Measurements from ENCODE around the gene RNF112. TPM values are rescaled to one million over a fixed set of nuclear protein-coding genes. Genes with fewer than 3 reads are reported as not detected.

The RNF112 gene
- polyA plus RNA-seq, 1 experiment, result 0.70 TPM

- H3K27me3 ChIP-seq (ENCODE audit: control insufficient read depth, insufficient read depth, low read length), result no peaks in the 10 kb centered on the region
- ChIA-PET CTCF (interaction anchor here (0.9 to 3.1 kb wide), 4 partner anchors 9 to 73 kb away, joined by 3 to 15 read pairs (median 10); partner anchors contain the start of gene B9D1), POLR2A (no interaction called here)
- no peak for TF ChIP-seq CTCF (IDR thresholded peaks at IDR 0.05; ENCODE audit: insufficient read depth, low read depth, low read length)
- no peaks in the 10 kb centered on the region for H3K36me3 ChIP-seq (ENCODE audit: control insufficient read depth, insufficient read depth, low read length)
- no peak overlapping the region for H3K4me3 ChIP-seq (ENCODE audit: low read depth, low read length)
- DNase-seq (ENCODE audit: low read depth), result no peak
These were observed 36.9 kb upstream of the RNF112 start for GRCh38 chr17:19374136-19374535.

- Histone ChIP-seq H3K4me3 (ENCODE audit: low read depth, low read length) (no peak overlapping the region), H3K27me3 (ENCODE audit: control insufficient read depth, insufficient read depth, low read length) (no peaks in the 10 kb centered on the region), H3K36me3 (ENCODE audit: control insufficient read depth, insufficient read depth, low read length) (peaks cover 9% of the 10 kb centered on the region)
- DNase-seq (ENCODE audit: low read depth), result no peak
- CTCF ChIA-PET, result interaction anchor here (2.3 to 3.1 kb wide), 2 partner anchors 9 to 13 kb away, joined by 8 to 15 read pairs; partner anchors contain the start of gene B9D1
- TF ChIP-seq CTCF (IDR thresholded peaks at IDR 0.05; ENCODE audit: insufficient read depth, low read depth, low read length), result no peak
- POLR2A ChIA-PET, result no interaction called here
These were observed 35.3 kb upstream of the RNF112 start for GRCh38 chr17:19375732-19376131.

- CTCF ChIA-PET, result interaction anchor here (1.7 to 4.0 kb wide), 3 partner anchors 14 to 71 kb away, joined by 15 to 37 read pairs (median 18); partner anchors contain the start of gene B9D1
- POLR2A ChIA-PET, result no interaction called here
These were observed 34.2 kb upstream of the RNF112 start for GRCh38 chr17:19376811-19377210.

GRCh38 chr17:19377602-19378415 lies 33.2 kb upstream of the RNF112 start:
- Histone ChIP-seq H3K27me3 (ENCODE audit: control insufficient read depth, insufficient read depth, low read length) (no peaks in the 10 kb centered on the region), H3K36me3 (ENCODE audit: control insufficient read depth, insufficient read depth, low read length) (peaks cover 21% of the 10 kb centered on the region), H3K4me3 (ENCODE audit: low read depth, low read length) (peak overlapping the region; percentile 85)
- CTCF ChIA-PET, result interaction anchor here (0.6 to 4.0 kb wide), 5 partner anchors 12 to 389 kb away, joined by 3 to 37 read pairs (median 4); partner anchors contain the start of gene B9D1
- POLR2A ChIA-PET, result interaction anchor here (0.5 to 1.2 kb wide), 5 partner anchors 9 to 1106 kb away, joined by 3 to 15 read pairs (median 4); partner anchors contain the start of gene MFAP4
- peak; percentile 96 for DNase-seq (ENCODE audit: low read depth)
- no peak for TF ChIP-seq CTCF (IDR thresholded peaks at IDR 0.05; ENCODE audit: insufficient read depth, low read depth, low read length)

More at GRCh38 chr17:19376811-19377210, 34.2 kb upstream of the RNF112 start:
- peaks cover 17% of the 10 kb centered on the region for H3K36me3 ChIP-seq (ENCODE audit: control insufficient read depth, insufficient read depth, low read length)
- H3K4me3 ChIP-seq (ENCODE audit: low read depth, low read length), result peak overlapping the region; percentile 67
- no peak for TF ChIP-seq CTCF (IDR thresholded peaks at IDR 0.05; ENCODE audit: insufficient read depth, low read depth, low read length)
- DNase-seq (ENCODE audit: low read depth), result no peak
- H3K27me3 ChIP-seq (ENCODE audit: control insufficient read depth, insufficient read depth, low read length), result no peaks in the 10 kb centered on the region
